Activated T-cell treated with anti-CD3 and anti-CD28 coated beads for 48 hours (primary cell): ENCODE measurements around the gene FERMT2.

Source experiments
- DNase-seq: peaks from one replicate; pipeline ENCODE4 v3.0.0-alpha.2; 2020; ENCODE audit warnings: low read depth

The FERMT2 gene

GRCh38 chr14:52950898-52951680, at the start of gene FERMT2:
TSS of gene FERMT2 (minus strand) at chr14:52951050. CDS start at chr14:52950568, 482 bp downstream.
- peak; percentile 11 for DNase-seq

GRCh38 chr14:52998376-52999015, 47.6 kb upstream of the FERMT2 start:
- DNase-seq: no peak

- no peak for DNase-seq
These were observed 45.6 kb upstream of the FERMT2 start for GRCh38 chr14:52996493-52996892.

DNA sequence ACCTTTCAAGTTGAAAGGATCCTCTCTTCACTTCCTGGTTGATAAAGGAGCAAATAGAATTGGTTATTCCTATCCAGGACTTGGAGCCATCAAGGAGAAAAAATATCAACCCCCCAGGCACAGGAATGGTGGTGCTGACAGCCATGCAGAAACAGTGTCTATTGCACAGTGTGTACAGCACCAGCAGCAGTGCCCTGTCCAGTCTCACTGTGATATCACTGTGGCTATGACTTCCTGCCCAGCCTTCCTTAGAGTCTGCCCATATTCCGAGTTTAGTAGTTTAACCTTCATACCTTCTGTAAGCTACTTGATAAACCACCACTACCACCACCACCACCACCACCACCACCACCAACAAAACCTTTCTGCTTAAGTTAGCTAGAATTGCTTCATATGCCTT, 45.1 kb upstream of the FERMT2 start:
- no peak for DNase-seq

DNA sequence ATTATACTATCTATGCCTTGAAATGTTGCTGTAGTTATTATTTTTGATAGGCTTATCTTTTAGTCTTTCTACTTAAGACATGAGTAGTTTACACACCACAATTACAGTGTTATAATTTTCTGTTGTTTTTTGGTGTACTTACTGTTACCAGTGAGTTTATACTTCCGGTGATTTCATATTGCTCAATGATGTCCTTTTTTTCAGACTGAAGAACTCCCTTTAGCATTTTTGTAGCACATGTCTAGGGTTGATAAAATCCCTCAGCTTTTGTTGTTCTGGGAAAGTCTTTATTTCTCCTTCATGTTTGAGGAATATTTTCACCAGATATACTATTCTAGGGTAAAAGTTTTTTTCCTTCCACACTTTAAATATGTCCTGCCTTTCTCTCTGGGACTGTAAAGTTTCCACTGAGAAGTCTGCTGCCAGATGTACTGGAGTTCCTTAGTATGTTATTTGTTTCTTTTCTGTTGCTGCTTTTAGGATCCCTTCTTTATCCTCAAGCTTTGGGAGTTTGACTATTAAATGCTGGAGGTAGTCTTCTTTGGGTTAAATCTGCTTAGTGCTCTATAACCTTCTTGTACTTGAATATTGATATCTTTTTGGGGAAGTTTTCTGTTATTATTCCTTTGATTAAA, 41.5 kb upstream of the FERMT2 start:
- no peak for DNase-seq

GRCh38 chr14:52988139-52988538, 37.3 kb upstream of the FERMT2 start:
- DNase-seq: no peak

DNA sequence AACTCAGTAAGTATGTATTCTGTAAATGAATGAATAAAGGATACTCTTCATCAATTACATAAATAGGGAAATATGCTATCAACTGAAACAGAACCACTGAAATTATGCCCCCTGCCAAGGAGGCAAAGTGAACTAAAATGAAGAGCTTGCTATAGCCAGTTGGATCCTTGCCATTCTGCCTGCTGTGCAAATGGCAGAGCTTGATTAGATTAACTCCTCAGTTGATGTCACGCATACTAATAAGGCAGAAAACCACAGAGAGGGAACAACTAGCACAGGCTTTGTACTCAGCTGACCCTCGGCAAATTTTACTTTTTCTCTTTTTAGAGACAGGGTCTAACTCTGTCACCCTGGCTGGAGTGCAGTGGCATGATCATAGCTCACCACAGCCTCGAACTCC, 36.7 kb upstream of the FERMT2 start:
- DNase-seq: no peak

- no peak for DNase-seq
These were observed 36.2 kb upstream of the FERMT2 start for GRCh38 chr14:52987042-52987441.

DNA sequence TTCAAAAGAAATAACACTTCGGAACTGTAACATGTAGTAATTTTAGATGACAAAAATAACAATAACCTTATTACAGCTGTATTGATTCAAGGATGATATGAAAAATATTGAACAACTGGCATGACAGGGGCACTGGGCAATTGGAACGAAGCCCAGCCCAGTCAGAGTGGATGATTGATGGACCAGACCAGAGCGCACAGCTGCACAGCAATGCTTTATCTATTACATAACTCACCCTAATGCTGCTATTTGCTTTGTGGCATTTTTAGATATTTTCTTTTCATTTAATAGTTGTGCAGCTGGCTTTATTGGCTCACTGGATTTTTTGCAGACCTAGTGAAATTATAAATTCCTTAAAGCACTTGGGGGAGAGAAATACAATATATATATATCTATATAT, 26.9 kb upstream of the FERMT2 start:
- DNase-seq: no peak

DNA sequence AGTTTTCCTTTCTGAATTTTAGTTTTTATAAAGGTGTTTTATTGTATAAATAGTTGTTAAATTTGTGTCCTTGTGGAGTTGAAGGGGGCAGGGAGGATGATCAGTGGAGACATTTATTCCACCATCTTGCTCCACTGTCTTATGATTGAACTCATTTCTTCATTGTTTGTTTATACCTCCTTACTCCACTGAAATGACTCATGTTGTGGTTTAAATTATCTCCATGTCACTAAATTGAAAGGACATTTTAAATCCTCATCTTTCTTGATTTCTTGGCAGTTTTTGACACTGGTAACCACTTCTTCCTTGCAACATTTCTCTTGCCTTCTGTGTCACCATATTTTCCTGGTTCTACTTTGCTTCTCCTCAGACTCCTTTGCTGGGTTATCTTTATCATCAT, 23.6 kb upstream of the FERMT2 start:
- no peak for DNase-seq

GRCh38 chr14:52961060-52961639, 10.3 kb upstream of the FERMT2 start:
- peak; percentile 15 for DNase-seq

- DNase-seq: no peak
These were observed 9.8 kb upstream of the FERMT2 start for GRCh38 chr14:52960627-52961026.

GRCh38 chr14:52954346-52955214, 3.7 kb upstream of the FERMT2 start:
- DNase-seq: no peak

- no peak for DNase-seq
These were observed 1.1 kb upstream of the FERMT2 start for GRCh38 chr14:52951681-52952554.

GRCh38 chr14:52950410-52950897, 396 bp downstream of the FERMT2 start:
- no peak for DNase-seq

DNA sequence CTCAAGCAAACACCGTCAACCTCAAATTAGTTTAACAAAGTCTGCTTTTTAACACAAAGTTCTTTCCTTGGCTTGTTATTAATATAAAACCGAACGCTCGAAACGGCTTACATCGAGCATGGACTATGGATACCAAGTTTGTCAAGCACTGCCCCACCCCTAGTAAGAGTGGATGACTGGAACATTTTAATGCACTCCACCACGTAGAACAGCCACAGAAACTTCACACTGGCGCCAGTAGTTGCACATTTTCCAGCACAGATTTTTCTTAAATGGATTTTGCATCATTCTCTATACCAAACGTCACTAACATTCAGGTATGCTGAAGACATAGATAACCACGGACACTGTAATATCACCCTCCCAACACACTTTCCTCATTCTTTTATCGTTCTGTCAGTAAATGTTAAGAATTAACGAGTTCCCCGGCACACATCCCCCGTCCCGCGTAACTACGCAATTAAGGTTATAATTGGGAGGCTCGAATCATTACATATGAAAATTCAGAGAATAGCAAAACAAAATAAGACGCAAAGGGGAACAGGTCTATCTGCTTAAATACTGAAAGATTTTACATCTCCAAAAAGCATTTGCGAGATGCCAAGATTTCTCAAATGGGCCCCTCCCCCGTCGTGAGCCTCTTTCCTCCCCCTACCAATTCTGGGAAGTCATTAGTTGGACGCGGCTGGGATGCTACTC, 990 bp downstream of the FERMT2 start:
- no peak for DNase-seq

GRCh38 chr14:52949249-52949648, 1.6 kb downstream of the FERMT2 start:
- DNase-seq: no peak

DNA sequence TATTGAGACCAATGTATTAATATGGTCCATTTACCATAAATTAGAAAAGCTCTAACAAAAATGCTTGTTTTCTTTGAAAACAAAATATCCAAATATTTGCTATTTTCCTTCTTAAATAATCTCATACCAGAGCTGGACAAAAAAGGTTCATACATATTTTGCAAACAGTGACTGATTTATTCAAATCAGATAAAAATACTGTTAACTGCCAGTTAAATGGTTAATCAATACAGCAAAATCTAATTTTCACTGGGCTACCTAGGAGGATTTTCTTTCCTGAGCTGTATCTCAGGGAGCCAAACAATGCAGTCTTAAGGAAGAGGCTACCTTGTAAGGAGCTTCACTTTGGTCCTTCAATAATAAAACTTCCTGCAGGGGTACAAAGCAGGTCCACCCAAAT, 2.0 kb downstream of the FERMT2 start:
- no peak for DNase-seq

- no peak for DNase-seq
These were observed 2.8 kb downstream of the FERMT2 start for GRCh38 chr14:52948039-52948438.

GRCh38 chr14:52944254-52944653, 6.6 kb downstream of the FERMT2 start:
- no peak for DNase-seq
